Endothelial cell (in vitro differentiated cells): Measurements from ENCODE around the gene ZNF202. TPM values are rescaled to one million over a fixed set of nuclear protein-coding genes. Genes with fewer than 3 reads are reported as not detected.
"Not testable (repeated sequence)": the region's sequence is repeated elsewhere in the genome, so short reads cannot be mapped to it uniquely, and the experiment has no call there.

Source experiments
- DNase-seq: peaks from one replicate; pipeline ENCODE4 v3.0.0; 2021; ENCODE audit warnings: low spot score
- H3K27ac Mint-ChIP-seq: one replicate; pipeline ENCODE4 v1.8.0; 2021; ENCODE audit warnings: mixed read lengths, inconsistent platforms; ENCODE audit not compliant: unreplicated experiment
- H3K27me3 Mint-ChIP-seq: one replicate; pipeline ENCODE4 v1.8.0; 2021; ENCODE audit warnings: mild to moderate bottlenecking, moderate library complexity, mixed read lengths, inconsistent platforms; ENCODE audit not compliant: unreplicated experiment
- H3K36me3 Mint-ChIP-seq: one replicate; pipeline ENCODE4 v1.8.0; 2021; ENCODE audit warnings: mild to moderate bottlenecking, low read depth, mixed read lengths, inconsistent platforms; ENCODE audit not compliant: unreplicated experiment
- H3K4me1 Mint-ChIP-seq: one replicate; pipeline ENCODE4 v1.8.0; 2021; ENCODE audit warnings: mild to moderate bottlenecking, mixed read lengths, inconsistent platforms; ENCODE audit not compliant: unreplicated experiment
- H3K4me3 Mint-ChIP-seq: one replicate; pipeline ENCODE4 v1.8.0; 2021; ENCODE audit warnings: mild to moderate bottlenecking, mixed read lengths, inconsistent platforms; ENCODE audit not compliant: unreplicated experiment
- H3K9me3 Mint-ChIP-seq: one replicate; pipeline ENCODE4 v1.8.0; 2021; ENCODE audit warnings: mixed read lengths, inconsistent platforms; ENCODE audit not compliant: unreplicated experiment
- total RNA-seq: library from RNA; stranded (reverse); fragmentation: NEBNext Ultra II Directional; extraction: Animal tissue kit (Norgen Biotek cat#: 25700); gene quantifications from one replicate; pipeline ENCODE4 v1.2.1, GENCODE V29; 2021; ENCODE audit not compliant: unreplicated experiment
- TF ChIP-seq, protein P1 (sequence below): fragments of 200-600 bp; sonication (generic); IDR thresholded peaks from one replicate; pipeline ENCODE4 v1.5.0; 2021; ENCODE audit warnings: antibody characterized with exemption; ENCODE audit not compliant: unreplicated experiment

Gene ZNF202
- total RNA-seq, 1 donor from 2014 or later = 13.8 TPM

DNA sequence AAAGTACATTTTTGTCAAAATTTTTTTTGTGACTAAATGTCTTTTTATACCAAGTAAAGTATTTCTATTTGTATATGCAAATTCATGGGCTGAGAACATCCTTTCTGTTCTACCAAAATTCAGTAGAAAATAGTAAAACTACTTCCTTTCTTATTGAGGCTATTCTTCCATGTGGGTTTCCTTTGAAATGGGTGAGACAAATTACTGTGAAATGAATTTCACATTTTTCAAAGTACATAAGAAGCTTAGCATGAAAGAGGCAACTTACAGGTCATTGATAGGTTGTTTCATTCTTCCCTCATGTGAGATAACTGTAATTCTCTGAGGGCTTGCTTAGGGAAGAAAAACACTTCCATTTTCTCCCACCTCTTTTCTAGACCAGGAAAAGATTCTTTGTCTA is 13.9 kb upstream of the ZNF202 start:
- Mint-ChIP-seq H3K27ac (no peak overlapping the region), H3K4me3 (no peak overlapping the region), H3K4me1 (no peaks in the 10 kb centered on the region)

DNA sequence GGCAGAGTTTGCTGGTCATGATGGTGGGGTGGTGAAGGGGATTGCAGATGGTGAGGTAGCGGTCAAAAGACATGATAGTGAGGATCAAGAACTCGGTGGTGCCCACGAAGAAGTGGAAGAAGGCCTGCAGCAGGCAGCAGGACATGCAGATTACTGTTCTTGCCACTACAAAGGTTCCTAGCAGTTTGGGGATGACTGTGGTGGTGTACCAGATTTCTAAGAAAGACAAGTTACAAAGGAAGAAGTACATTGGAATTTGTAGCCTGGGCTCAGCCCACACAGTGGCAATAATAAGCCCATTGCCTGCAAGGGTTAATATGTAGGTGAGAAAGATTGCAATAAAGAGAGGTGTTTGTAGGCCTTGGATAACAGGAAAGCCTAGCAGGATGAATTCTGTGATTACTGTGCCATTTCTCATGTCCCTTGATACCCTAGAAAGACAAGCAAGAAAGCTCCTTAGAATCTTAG is 12.7 kb upstream of the ZNF202 start, which contains the start of gene OR6X1:
Gene OR6X1 (minus strand): TSS at position 418 of the 468 bp plus-strand sequence. CDS start 0 bp downstream, at position 418.
- Mint-ChIP-seq H3K4me3 (no peak within 1 kb of the TSS), H3K27ac (no peak within 1 kb of the TSS), H3K9me3 (no peaks in the 10 kb centered on the region), H3K4me1 (no peaks in the 10 kb centered on the region), H3K36me3 (no peaks in the 10 kb centered on the region), H3K27me3 (no peaks in the 10 kb centered on the region)
- no peak for DNase-seq
- TF ChIP-seq, protein P1, sequence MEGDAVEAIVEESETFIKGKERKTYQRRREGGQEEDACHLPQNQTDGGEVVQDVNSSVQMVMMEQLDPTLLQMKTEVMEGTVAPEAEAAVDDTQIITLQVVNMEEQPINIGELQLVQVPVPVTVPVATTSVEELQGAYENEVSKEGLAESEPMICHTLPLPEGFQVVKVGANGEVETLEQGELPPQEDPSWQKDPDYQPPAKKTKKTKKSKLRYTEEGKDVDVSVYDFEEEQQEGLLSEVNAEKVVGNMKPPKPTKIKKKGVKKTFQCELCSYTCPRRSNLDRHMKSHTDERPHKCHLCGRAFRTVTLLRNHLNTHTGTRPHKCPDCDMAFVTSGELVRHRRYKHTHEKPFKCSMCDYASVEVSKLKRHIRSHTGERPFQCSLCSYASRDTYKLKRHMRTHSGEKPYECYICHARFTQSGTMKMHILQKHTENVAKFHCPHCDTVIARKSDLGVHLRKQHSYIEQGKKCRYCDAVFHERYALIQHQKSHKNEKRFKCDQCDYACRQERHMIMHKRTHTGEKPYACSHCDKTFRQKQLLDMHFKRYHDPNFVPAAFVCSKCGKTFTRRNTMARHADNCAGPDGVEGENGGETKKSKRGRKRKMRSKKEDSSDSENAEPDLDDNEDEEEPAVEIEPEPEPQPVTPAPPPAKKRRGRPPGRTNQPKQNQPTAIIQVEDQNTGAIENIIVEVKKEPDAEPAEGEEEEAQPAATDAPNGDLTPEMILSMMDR = no peak

More for the DNA sequence above, 13.9 kb upstream of the ZNF202 start:
- DNase-seq = no peak
- H3K36me3 Mint-ChIP-seq = no peaks in the 10 kb centered on the region
- no peaks in the 10 kb centered on the region for H3K9me3 Mint-ChIP-seq
- H3K27me3 Mint-ChIP-seq = no peaks in the 10 kb centered on the region
- TF ChIP-seq, protein P1 = no peak

DNA sequence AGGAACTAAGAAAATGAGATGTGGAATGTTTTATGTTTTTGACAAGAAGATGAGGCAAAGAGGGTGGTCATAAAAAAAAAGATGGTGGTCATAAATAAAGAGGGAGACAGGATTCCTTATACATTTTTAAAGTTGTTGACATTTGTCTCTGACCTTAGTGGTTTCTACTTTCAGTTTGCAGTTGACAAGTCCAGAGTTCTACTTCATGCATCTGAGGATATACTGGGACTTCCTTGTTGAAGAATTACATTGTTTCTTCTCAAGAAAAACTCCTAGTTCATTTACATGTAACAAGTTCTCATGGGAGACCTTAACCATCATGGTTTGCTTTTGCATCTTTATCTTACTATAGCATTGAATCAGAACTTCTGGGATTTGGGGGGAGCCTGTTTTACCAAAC is 11.7 kb upstream of the ZNF202 start:
- Mint-ChIP-seq H3K4me1 (no peaks in the 10 kb centered on the region), H3K27ac (no peak overlapping the region), H3K4me3 (no peak overlapping the region), H3K36me3 (no peaks in the 10 kb centered on the region), H3K27me3 (no peaks in the 10 kb centered on the region), H3K9me3 (no peaks in the 10 kb centered on the region)
- no peak for DNase-seq
- TF ChIP-seq, protein P1 = no peak

DNA sequence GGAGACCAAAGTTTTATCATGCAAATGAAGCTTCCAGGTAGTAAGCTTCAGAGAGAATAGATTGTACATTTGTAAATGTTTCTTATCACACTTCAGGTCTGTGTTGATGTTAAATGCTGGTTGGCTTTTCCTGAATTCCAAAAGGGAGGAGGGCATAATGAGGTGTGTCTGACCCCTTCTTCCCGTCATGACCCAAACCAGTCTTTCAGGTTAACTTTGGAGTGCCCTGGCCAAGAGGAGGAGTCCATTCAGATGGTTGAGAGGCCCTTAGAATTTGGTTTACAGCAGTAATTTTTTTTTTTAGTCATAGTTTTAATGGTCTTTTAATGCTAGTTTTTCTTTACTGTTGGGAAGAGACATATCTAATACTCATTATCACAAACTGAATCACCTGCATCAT is 10.3 kb upstream of the ZNF202 start:
- no peak overlapping the region for H3K4me3 Mint-ChIP-seq
- TF ChIP-seq, protein P1 = no peak
- no peak overlapping the region for H3K27ac Mint-ChIP-seq
- no peaks in the 10 kb centered on the region for H3K27me3 Mint-ChIP-seq
- DNase-seq = no peak
- no peaks in the 10 kb centered on the region for H3K36me3 Mint-ChIP-seq
- H3K4me1 Mint-ChIP-seq = no peaks in the 10 kb centered on the region
- H3K9me3 Mint-ChIP-seq = no peaks in the 10 kb centered on the region

DNA sequence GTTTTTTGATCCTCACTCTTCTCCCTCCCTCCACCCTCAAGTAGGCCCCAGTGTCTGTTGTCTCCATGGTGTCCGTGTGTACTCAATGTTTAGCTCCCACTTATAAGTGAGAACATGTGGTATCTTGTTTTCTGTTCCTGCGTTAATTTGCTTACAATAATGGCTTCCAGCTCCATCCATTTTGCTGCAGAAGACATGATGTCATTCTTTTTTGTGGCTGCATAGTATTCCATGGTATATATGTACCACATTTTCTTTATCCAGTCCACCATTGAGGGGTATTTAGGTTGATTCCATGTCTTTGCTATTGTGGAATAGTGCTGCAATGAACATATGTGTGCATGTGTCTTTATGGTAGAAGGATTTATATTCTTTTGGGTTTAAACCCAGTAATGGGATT is 6.9 kb upstream of the ZNF202 start:
- not testable (repeated sequence) for H3K9me3 Mint-ChIP-seq, H3K4me3 Mint-ChIP-seq, H3K4me1 Mint-ChIP-seq, DNase-seq, H3K27ac Mint-ChIP-seq, H3K36me3 Mint-ChIP-seq, H3K27me3 Mint-ChIP-seq
